ENCODE measurements around the gene STK35. TPM values are rescaled to one million over a fixed set of nuclear protein-coding genes. Genes with fewer than 3 reads are reported as not detected.

Gene STK35
- total and polyA plus RNA-seq, 2 donors (not counting 3 experiments of a cell fraction or from before 2014, with no cell fraction given), result 10.2 to 17.5 TPM

GRCh38 chr20:2112910-2113309, 11.3 kb downstream of the STK35 start:
- Histone ChIP-seq H3K36me3 (ENCODE audit: control insufficient read depth in 2 of 2, extremely low read depth in 1 of 2, insufficient read depth in 2 of 2, low read length in 2 of 2) (peaks cover 4 to 9% of the 10 kb centered on the region in 2 experiments), H3K9ac (replicated peaks; ENCODE audit: extremely low read depth, insufficient read depth, low read length) (no peak overlapping the region), H2AFZ (ENCODE audit: low read depth, low read length) (no peak overlapping the region), H3K9me1 (replicated peaks; ENCODE audit: control insufficient read depth, extremely low read depth, insufficient read depth, low read length) (no peaks in the 10 kb centered on the region), H3K27ac (ENCODE audit: insufficient read depth, low read depth, low read length) (no peak overlapping the region), H4K20me1 (replicated peaks; ENCODE audit: control insufficient read depth, extremely low read depth, insufficient read depth, low read length) (no peaks in the 10 kb centered on the region), H3K4me1 (ENCODE audit: control insufficient read depth, extremely low read depth, insufficient read depth, low read length) (peaks cover 9% of the 10 kb centered on the region), H3K79me2 (ENCODE audit: control insufficient read depth, insufficient read depth, low read length) (peaks cover 89% of the 10 kb centered on the region), H3K27me3 (ENCODE audit: control insufficient read depth in 2 of 2, insufficient read depth in 2 of 2, low read length in 2 of 2) (no peaks in the 10 kb centered on the region), H3K9me3 (replicated peaks; ENCODE audit: control insufficient read depth, insufficient read depth, low read length) (no peaks in the 10 kb centered on the region), H3K4me2 (ENCODE audit: insufficient read depth, low read length) (no peak overlapping the region), H3K4me3 (replicated peaks in 1 of 3; ENCODE audit: insufficient read depth in 1 of 3, low read depth in 1 of 3, low read length in 3 of 3) (no peak overlapping the region)
- no peak for DNase-seq (ENCODE audit: low read depth, low spot score)
- no peak for FAIRE-seq
- no peak for TF ChIP-seq EZH2 (IDR thresholded peaks at IDR 0.05; ENCODE audit: borderline replicate concordance, low read depth, low read length, severe bottlenecking)
- no peak for TF ChIP-seq FOS (IDR thresholded peaks at IDR 0.05; ENCODE audit: borderline replicate concordance, insufficient read depth, low read length)
- no peak for TF ChIP-seq POLR2AphosphoS5 (IDR thresholded peaks at IDR 0.05; ENCODE audit: insufficient read depth, low read depth, low read length)
- no peak for TF ChIP-seq MAX (IDR thresholded peaks at IDR 0.05; ENCODE audit: insufficient read depth, insufficient read length)
- TF ChIP-seq GATA2 (IDR thresholded peaks at IDR 0.05; ENCODE audit: insufficient read depth, insufficient read length, low read depth, low read length), result no peak
- TF ChIP-seq MYC (IDR thresholded peaks at IDR 0.05; ENCODE audit: low read depth, low read length), result no peak
- no peak for TF ChIP-seq POLR2A (IDR thresholded peaks at IDR 0.05; ENCODE audit: low read depth, low read length)
- no peak for TF ChIP-seq JUN (IDR thresholded peaks at IDR 0.05; ENCODE audit: borderline replicate concordance, insufficient read depth, insufficient read length, low read depth)
- TF ChIP-seq, protein P1, sequence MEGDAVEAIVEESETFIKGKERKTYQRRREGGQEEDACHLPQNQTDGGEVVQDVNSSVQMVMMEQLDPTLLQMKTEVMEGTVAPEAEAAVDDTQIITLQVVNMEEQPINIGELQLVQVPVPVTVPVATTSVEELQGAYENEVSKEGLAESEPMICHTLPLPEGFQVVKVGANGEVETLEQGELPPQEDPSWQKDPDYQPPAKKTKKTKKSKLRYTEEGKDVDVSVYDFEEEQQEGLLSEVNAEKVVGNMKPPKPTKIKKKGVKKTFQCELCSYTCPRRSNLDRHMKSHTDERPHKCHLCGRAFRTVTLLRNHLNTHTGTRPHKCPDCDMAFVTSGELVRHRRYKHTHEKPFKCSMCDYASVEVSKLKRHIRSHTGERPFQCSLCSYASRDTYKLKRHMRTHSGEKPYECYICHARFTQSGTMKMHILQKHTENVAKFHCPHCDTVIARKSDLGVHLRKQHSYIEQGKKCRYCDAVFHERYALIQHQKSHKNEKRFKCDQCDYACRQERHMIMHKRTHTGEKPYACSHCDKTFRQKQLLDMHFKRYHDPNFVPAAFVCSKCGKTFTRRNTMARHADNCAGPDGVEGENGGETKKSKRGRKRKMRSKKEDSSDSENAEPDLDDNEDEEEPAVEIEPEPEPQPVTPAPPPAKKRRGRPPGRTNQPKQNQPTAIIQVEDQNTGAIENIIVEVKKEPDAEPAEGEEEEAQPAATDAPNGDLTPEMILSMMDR (IDR thresholded peaks at IDR 0.05; ENCODE audit: extremely low read depth in 1 of 2, insufficient read depth in 1 of 2, low read depth in 1 of 2, low read length in 2 of 2), result no peak
- ChIA-PET POLR2A (no interaction called here), CTCF (interaction anchor here (1.5 kb wide), 1 partner anchor 16 kb away, joined by 3 read pairs; no protein-coding TSS in a partner anchor)
- dilution Hi-C loops (cut with MboI; ENCODE audit: extremely low pct_ligation_motif_present, low sequenced_read_pairs) (no loop called here), intact Hi-C loops (cut with micrococcal nuclease) (no loop called here)
- no TSS peak for BruUV-seq (replicated peaks)

Data from endothelial cell of umbilical vein (primary cell).